22Rv1 (cell line): ENCODE data around the gene CLN3.

ENCODE experiments used
- ZFX ChIP-seq: fragments of 450-650 bp; IDR thresholded peaks from 2 replicates; pipeline ENCODE4 v1.6.1; 2017; ENCODE audit warnings: antibody characterized with exemption, borderline replicate concordance
- TF ChIP-seq, protein P1 (sequence below): fragments of 450-650 bp; IDR thresholded peaks from 2 replicates; pipeline ENCODE4 v1.5.1; 2017; ENCODE audit warnings: mild to moderate bottlenecking

GRCh38 chr16:28513484-28514181, 21.8 kb upstream of the CLN3 start:
- TF ChIP-seq, protein P1, sequence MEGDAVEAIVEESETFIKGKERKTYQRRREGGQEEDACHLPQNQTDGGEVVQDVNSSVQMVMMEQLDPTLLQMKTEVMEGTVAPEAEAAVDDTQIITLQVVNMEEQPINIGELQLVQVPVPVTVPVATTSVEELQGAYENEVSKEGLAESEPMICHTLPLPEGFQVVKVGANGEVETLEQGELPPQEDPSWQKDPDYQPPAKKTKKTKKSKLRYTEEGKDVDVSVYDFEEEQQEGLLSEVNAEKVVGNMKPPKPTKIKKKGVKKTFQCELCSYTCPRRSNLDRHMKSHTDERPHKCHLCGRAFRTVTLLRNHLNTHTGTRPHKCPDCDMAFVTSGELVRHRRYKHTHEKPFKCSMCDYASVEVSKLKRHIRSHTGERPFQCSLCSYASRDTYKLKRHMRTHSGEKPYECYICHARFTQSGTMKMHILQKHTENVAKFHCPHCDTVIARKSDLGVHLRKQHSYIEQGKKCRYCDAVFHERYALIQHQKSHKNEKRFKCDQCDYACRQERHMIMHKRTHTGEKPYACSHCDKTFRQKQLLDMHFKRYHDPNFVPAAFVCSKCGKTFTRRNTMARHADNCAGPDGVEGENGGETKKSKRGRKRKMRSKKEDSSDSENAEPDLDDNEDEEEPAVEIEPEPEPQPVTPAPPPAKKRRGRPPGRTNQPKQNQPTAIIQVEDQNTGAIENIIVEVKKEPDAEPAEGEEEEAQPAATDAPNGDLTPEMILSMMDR = no peak
- no peak for TF ChIP-seq ZFX
